Fibroblast of lung (primary cell): Measurements from ENCODE around the gene B2M. TPM values are rescaled to one million over a fixed set of nuclear protein-coding genes. Genes with fewer than 3 reads are reported as not detected.

Experiments used
- DNase-seq, 2 donors: peaks; one replicate each; pipeline versions ENCODE4 v3.0.0 to v3.0.0-alpha.2; 2010; ENCODE audit warnings: low read depth in 2 of 2
- H2AFZ ChIP-seq: 2 replicates; pipeline ENCODE4 v1.5.1; 2012; ENCODE audit warnings: low read length, control low read depth, inconsistent platforms
- H3K27ac ChIP-seq: 2 replicates; pipeline ENCODE4 v1.5.1; 2011; ENCODE audit warnings: low read length, control low read depth; ENCODE audit not compliant: insufficient read depth
- H3K27me3 ChIP-seq: 2 replicates; pipeline ENCODE4 v1.5.1; 2011; ENCODE audit warnings: mild to moderate bottlenecking, low read length; ENCODE audit not compliant: control insufficient read depth, insufficient read depth
- H3K36me3 ChIP-seq: 2 replicates; pipeline ENCODE4 v1.5.1; 2011; ENCODE audit warnings: low read length; ENCODE audit not compliant: control insufficient read depth, insufficient read depth
- H3K4me1 ChIP-seq: 2 replicates; pipeline ENCODE4 v1.5.1; 2011; ENCODE audit warnings: low read length; ENCODE audit not compliant: control insufficient read depth, insufficient read depth; ENCODE audit errors: extremely low read depth
- H3K4me2 ChIP-seq: 2 replicates; pipeline ENCODE4 v1.5.1; 2011; ENCODE audit warnings: low read length, control low read depth; ENCODE audit not compliant: insufficient read depth; ENCODE audit errors: extremely low read depth
- H3K4me3 ChIP-seq, 4 experiments: fragments of 200-600 bp in 1 of 4; sonication (generic) in 1 of 4; replicated peaks in 1 of 4; 2 replicates each; pipeline ENCODE4 v1.5.1; 2011 to 2016; ENCODE audit warnings: low read length in 4 of 4, low read depth in 3 of 4, mild to moderate bottlenecking in 3 of 4, control low read depth in 2 of 4, inconsistent platforms in 1 of 4, mixed read lengths in 1 of 4; ENCODE audit not compliant: insufficient read depth in 1 of 4; ENCODE audit errors: control extremely low read depth in 1 of 4
- H3K79me2 ChIP-seq: 2 replicates; pipeline ENCODE4 v1.5.1; 2012; ENCODE audit warnings: mild to moderate bottlenecking, low read length, inconsistent platforms; ENCODE audit not compliant: control insufficient read depth, insufficient read depth
- H3K9ac ChIP-seq: 2 replicates; pipeline ENCODE4 v1.5.1; 2011; ENCODE audit warnings: mild to moderate bottlenecking, low read length, control low read depth; ENCODE audit not compliant: insufficient read depth
- H3K9me3 ChIP-seq: 2 replicates; pipeline ENCODE4 v1.5.1; 2012; ENCODE audit warnings: low read depth, low read length; ENCODE audit not compliant: control insufficient read depth, insufficient read depth
- H4K20me1 ChIP-seq: 2 replicates; pipeline ENCODE4 v1.5.1; 2011; ENCODE audit warnings: low read length; ENCODE audit not compliant: control insufficient read depth, insufficient read depth; ENCODE audit errors: extremely low read depth
- EZH2 ChIP-seq: IDR thresholded peaks from 2 replicates; pipeline ENCODE4 v1.5.1; 2012; ENCODE audit warnings: low read length, control low read depth, mild to moderate bottlenecking; ENCODE audit errors: missing control alignments
- polyA plus RNA-seq, 2 donors: library from polyadenylated mRNA; depleted of rRNA in 1 of 2; stranded (reverse) in 1 of 2; unstranded in 1 of 2; fragments of >200 nt; gene quantifications; 2 replicates each; pipeline ENCODE4 v1.2.1, GENCODE V29; 2011 to 2012; ENCODE audit warnings: missing spikeins in 1 of 2
- total RNA-seq: library from RNA; depleted of rRNA; stranded (reverse); fragments of >200 nt; gene quantifications from 2 replicates; pipeline ENCODE4 v1.2.1, GENCODE V29; 2014
- TF ChIP-seq, protein P1 (sequence below), 2 donors: IDR thresholded peaks in 1 of 2; conservative IDR thresholded peaks in 1 of 2; 1 replicate in 1 of 2; 2 replicates in 1 of 2; pipeline ENCODE4 v1.5.1; 2011 to 2012; ENCODE audit warnings: low read length in 2 of 2, control low read depth in 1 of 2, inconsistent platforms in 1 of 2, low read depth in 1 of 2, mild to moderate bottlenecking in 1 of 2

B2M gene
- total and polyA plus RNA-seq, 2 donors (not counting 1 experiment from before 2014, with no cell fraction given), result 2,942 to 13,303 TPM

DNA sequence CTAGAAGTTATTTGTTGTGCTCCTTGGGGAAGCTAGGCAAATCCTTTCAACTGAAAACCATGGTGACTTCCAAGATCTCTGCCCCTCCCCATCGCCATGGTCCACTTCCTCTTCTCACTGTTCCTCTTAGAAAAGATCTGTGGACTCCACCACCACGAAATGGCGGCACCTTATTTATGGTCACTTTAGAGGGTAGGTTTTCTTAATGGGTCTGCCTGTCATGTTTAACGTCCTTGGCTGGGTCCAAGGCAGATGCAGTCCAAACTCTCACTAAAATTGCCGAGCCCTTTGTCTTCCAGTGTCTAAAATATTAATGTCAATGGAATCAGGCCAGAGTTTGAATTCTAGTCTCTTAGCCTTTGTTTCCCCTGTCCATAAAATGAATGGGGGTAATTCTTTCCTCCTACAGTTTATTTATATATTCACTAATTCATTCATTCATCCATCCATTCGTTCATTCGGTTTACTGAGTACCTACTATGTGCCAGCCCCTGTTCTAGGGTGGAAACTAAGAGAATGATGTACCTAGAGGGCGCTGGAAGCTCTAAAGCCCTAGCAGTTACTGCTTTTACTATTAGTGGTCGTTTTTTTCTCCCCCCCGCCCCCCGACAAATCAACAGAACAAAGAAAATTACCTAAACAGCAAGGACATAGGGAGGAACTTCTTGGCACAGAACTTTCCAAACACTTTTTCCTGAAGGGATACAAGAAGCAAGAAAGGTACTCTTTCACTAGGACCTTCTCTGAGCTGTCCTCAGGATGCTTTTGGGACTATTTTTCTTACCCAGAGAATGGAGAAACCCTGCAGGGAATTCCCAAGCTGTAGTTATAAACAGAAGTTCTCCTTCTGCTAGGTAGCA lies 851 bp upstream of the B2M start:
- peaks cover 2% of the 10 kb centered on the region for H3K4me1 ChIP-seq
- no peak for TF ChIP-seq EZH2
- TF ChIP-seq, protein P1, sequence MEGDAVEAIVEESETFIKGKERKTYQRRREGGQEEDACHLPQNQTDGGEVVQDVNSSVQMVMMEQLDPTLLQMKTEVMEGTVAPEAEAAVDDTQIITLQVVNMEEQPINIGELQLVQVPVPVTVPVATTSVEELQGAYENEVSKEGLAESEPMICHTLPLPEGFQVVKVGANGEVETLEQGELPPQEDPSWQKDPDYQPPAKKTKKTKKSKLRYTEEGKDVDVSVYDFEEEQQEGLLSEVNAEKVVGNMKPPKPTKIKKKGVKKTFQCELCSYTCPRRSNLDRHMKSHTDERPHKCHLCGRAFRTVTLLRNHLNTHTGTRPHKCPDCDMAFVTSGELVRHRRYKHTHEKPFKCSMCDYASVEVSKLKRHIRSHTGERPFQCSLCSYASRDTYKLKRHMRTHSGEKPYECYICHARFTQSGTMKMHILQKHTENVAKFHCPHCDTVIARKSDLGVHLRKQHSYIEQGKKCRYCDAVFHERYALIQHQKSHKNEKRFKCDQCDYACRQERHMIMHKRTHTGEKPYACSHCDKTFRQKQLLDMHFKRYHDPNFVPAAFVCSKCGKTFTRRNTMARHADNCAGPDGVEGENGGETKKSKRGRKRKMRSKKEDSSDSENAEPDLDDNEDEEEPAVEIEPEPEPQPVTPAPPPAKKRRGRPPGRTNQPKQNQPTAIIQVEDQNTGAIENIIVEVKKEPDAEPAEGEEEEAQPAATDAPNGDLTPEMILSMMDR (conservative IDR thresholded peaks at IDR 0.05 in 1 of 2, IDR thresholded peaks at IDR 0.05 in 1 of 2; ENCODE audit: low read depth in 1 of 2, low read length in 2 of 2), result peak; percentile 38 to 44
- peaks cover 45% of the 10 kb centered on the region for H3K79me2 ChIP-seq
- peaks cover 11% of the 10 kb centered on the region for H4K20me1 ChIP-seq
- peak overlapping the region; percentile 98 to 100 (median 99) for H3K4me3 ChIP-seq
- peak overlapping the region; percentile 83 for H3K4me2 ChIP-seq
- peak overlapping the region; percentile 81 for H2AFZ ChIP-seq
- no peaks in the 10 kb centered on the region for H3K27me3 ChIP-seq
- peak overlapping the region; percentile 99 for H3K27ac ChIP-seq
- H3K9me3 ChIP-seq, result no peaks in the 10 kb centered on the region
- H3K36me3 ChIP-seq, result peaks cover 2% of the 10 kb centered on the region
- peak overlapping the region; percentile 99 for H3K9ac ChIP-seq
- peak; percentile 31 to 47 for DNase-seq

DNA sequence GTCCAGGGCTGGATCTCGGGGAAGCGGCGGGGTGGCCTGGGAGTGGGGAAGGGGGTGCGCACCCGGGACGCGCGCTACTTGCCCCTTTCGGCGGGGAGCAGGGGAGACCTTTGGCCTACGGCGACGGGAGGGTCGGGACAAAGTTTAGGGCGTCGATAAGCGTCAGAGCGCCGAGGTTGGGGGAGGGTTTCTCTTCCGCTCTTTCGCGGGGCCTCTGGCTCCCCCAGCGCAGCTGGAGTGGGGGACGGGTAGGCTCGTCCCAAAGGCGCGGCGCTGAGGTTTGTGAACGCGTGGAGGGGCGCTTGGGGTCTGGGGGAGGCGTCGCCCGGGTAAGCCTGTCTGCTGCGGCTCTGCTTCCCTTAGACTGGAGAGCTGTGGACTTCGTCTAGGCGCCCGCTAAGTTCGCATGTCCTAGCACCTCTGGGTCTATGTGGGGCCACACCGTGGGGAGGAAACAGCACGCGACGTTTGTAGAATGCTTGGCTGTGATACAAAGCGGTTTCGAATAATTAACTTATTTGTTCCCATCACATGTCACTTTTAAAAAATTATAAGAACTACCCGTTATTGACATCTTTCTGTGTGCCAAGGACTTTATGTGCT lies 527 bp downstream of the B2M start:
- Histone ChIP-seq H3K4me2 (peak overlapping the region; percentile 92), H3K4me3 (peak overlapping the region; percentile 98 to 100 (median 99)), H4K20me1 (peaks cover 11% of the 10 kb centered on the region), H2AFZ (no peak overlapping the region), H3K27ac (peak overlapping the region; percentile 99), H3K9me3 (no peaks in the 10 kb centered on the region), H3K36me3 (peaks cover 11% of the 10 kb centered on the region), H3K27me3 (no peaks in the 10 kb centered on the region), H3K4me1 (peaks cover 2% of the 10 kb centered on the region), H3K79me2 (peaks cover 54% of the 10 kb centered on the region), H3K9ac (peak overlapping the region; percentile 99)
- TF ChIP-seq, protein P1 (conservative IDR thresholded peaks at IDR 0.05 in 1 of 2, IDR thresholded peaks at IDR 0.05 in 1 of 2; ENCODE audit: low read depth in 1 of 2, low read length in 2 of 2), result no peak
- no peak for TF ChIP-seq EZH2
- DNase-seq, result peak; percentile 35 to 42

DNA sequence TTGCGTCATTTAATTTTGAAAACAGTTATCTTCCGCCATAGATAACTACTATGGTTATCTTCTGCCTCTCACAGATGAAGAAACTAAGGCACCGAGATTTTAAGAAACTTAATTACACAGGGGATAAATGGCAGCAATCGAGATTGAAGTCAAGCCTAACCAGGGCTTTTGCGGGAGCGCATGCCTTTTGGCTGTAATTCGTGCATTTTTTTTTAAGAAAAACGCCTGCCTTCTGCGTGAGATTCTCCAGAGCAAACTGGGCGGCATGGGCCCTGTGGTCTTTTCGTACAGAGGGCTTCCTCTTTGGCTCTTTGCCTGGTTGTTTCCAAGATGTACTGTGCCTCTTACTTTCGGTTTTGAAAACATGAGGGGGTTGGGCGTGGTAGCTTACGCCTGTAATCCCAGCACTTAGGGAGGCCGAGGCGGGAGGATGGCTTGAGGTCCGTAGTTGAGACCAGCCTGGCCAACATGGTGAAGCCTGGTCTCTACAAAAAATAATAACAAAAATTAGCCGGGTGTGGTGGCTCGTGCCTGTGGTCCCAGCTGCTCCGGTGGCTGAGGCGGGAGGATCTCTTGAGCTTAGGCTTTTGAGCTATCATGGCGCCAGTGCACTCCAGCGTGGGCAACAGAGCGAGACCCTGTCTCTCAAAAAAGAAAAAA lies 1.2 kb downstream of the B2M start:
- Histone ChIP-seq H3K79me2 (peaks cover 54% of the 10 kb centered on the region), H3K4me3 (peak overlapping the region; percentile 98 to 100 (median 99)), H3K4me2 (peak overlapping the region; percentile 92), H4K20me1 (peaks cover 11% of the 10 kb centered on the region), H3K27ac (peak overlapping the region; percentile 99), H3K9me3 (no peaks in the 10 kb centered on the region), H2AFZ (no peak overlapping the region), H3K36me3 (peaks cover 14% of the 10 kb centered on the region), H3K27me3 (no peaks in the 10 kb centered on the region), H3K9ac (peak overlapping the region; percentile 99), H3K4me1 (peaks cover 2% of the 10 kb centered on the region)
- DNase-seq, result peak; percentile 79 to 93
- TF ChIP-seq EZH2, result no peak
- TF ChIP-seq, protein P1 (conservative IDR thresholded peaks at IDR 0.05 in 1 of 2, IDR thresholded peaks at IDR 0.05 in 1 of 2; ENCODE audit: low read depth in 1 of 2, low read length in 2 of 2), result no peak
